T-cell (primary cell): Measurements from ENCODE around the gene RIC8B. TPM values are rescaled to one million over a fixed set of nuclear protein-coding genes. Genes with fewer than 3 reads are reported as not detected.

Source experiments
- ATAC-seq, 4 experiments: fragments of 200-7000 bp in 3 of 4; fragments of 150-1000 bp in 1 of 4; cut with Tn5 transposase; replicated peaks in 1 of 4; 1 replicate in 3 of 4; 2 replicates in 1 of 4; pipeline ENCODE4 v1.10.0; 2021; ENCODE audit warnings: moderate library complexity in 3 of 4, mild to moderate bottlenecking in 2 of 4, moderate number of reproducible peaks in 1 of 4
- CTCF ChIA-PET, 2 donors: fragments of 300-600 bp; sonication (Branson Sonifier 250); formaldehyde crosslinking; loops; one replicate each; lab custom pipeline; 2022; ENCODE audit warnings: antibody characterized with exemption in 2 of 2; lab: Charles Lee
- POLR2A ChIA-PET, 2 donors: fragments of 300-600 bp; sonication (Branson Sonifier 250); formaldehyde crosslinking; loops; one replicate each; lab custom pipeline; 2022; ENCODE audit warnings: antibody characterized with exemption in 2 of 2; lab: Charles Lee
- DNase-seq, 35 experiments: peaks; one replicate each; pipeline versions ENCODE4 v3.0.0 to v3.0.0-alpha.2; 2013 to 2023
- H3K27ac ChIP-seq: one replicate; pipeline ENCODE4 v1.5.1; 2013; ENCODE audit warnings: low read length
- H3K27me3 ChIP-seq, 2 experiments: replicated peaks in 1 of 2; 1 replicate in 1 of 2; 2 replicates in 1 of 2; pipeline versions ENCODE4 v1.6.1 to v1.7.0; 2013; ENCODE audit warnings: low read length in 1 of 2, mixed read lengths in 1 of 2; ENCODE audit not compliant: control insufficient read depth in 2 of 2, insufficient read depth in 2 of 2; ENCODE audit errors: extremely low read depth in 1 of 2
- H3K36me3 ChIP-seq, 2 donors: 1 replicate in 1 of 2; 2 replicates in 1 of 2; pipeline versions ENCODE4 v1.6.1 to v1.7.0; 2013; ENCODE audit warnings: low read length in 1 of 2; ENCODE audit not compliant: control insufficient read depth in 2 of 2, insufficient read depth in 1 of 2; ENCODE audit errors: extremely low read depth in 1 of 2
- H3K4me1 ChIP-seq, 2 experiments: 1 replicate in 1 of 2; 2 replicates in 1 of 2; pipeline versions ENCODE4 v1.6.1 to v1.7.0; 2013; ENCODE audit warnings: low read length in 2 of 2, mixed read lengths in 1 of 2; ENCODE audit not compliant: insufficient read depth in 2 of 2, control insufficient read depth in 1 of 2; ENCODE audit errors: extremely low read depth in 1 of 2
- H3K4me3 ChIP-seq, 2 donors: 1 replicate in 1 of 2; 2 replicates in 1 of 2; pipeline versions ENCODE4 v1.5.1 to v1.7.0; 2013; ENCODE audit warnings: mild to moderate bottlenecking in 2 of 2, low read length in 1 of 2, moderate library complexity in 1 of 2; ENCODE audit not compliant: control insufficient read depth in 1 of 2; ENCODE audit errors: extremely low read depth in 1 of 2
- H3K9me3 ChIP-seq: 2 replicates; pipeline ENCODE4 v1.7.0; 2013
- H3K27ac Mint-ChIP-seq, 2 donors: one replicate each; pipeline ENCODE4 v1.8.0; 2020 to 2021; ENCODE audit warnings: mild to moderate bottlenecking in 2 of 2, mixed read lengths in 2 of 2
- H3K27me3 Mint-ChIP-seq, 2 donors: one replicate each; pipeline ENCODE4 v1.8.0; 2021 to 2022; ENCODE audit warnings: mixed read lengths in 2 of 2
- H3K36me3 Mint-ChIP-seq: one replicate; pipeline ENCODE4 v1.8.0; 2021; ENCODE audit warnings: mixed read lengths
- H3K4me1 Mint-ChIP-seq, 3 donors: one replicate each; pipeline ENCODE4 v1.8.0; 2020 to 2022; ENCODE audit warnings: mixed read lengths in 3 of 3, mild to moderate bottlenecking in 1 of 3
- H3K4me3 Mint-ChIP-seq, 3 donors: one replicate each; pipeline ENCODE4 v1.8.0; 2020 to 2022; ENCODE audit warnings: mild to moderate bottlenecking in 3 of 3, mixed read lengths in 3 of 3, moderate library complexity in 3 of 3
- H3K9me3 Mint-ChIP-seq, 3 donors: one replicate each; pipeline ENCODE4 v1.8.0; 2020 to 2022; ENCODE audit warnings: mixed read lengths in 3 of 3
- WGBS: methylation state at CpG from one replicate; pipeline ENCODE4 v1.1.5; 2013; ENCODE audit warnings: missing lambda C conversion rate; ENCODE audit not compliant: insufficient coverage; 5-methylcytosine and 5-hydroxymethylcytosine counted together
- total RNA-seq, 35 experiments: library from RNA in 6 of 35; stranded (reverse) in 6 of 35; fragments of 120-200 nt in 1 of 35; gene quantifications; one replicate each; pipeline versions ENCODE4 v1.2.1 to v1.2.4 and lab custom pipeline; 2013 to 2026

Gene RIC8B
- total RNA-seq, 5 donors from 2014 or later (not counting 1 experiment from before 2014, with no cell fraction given), result 12.9 to 16.7 (median 13.9) TPM

DNA sequence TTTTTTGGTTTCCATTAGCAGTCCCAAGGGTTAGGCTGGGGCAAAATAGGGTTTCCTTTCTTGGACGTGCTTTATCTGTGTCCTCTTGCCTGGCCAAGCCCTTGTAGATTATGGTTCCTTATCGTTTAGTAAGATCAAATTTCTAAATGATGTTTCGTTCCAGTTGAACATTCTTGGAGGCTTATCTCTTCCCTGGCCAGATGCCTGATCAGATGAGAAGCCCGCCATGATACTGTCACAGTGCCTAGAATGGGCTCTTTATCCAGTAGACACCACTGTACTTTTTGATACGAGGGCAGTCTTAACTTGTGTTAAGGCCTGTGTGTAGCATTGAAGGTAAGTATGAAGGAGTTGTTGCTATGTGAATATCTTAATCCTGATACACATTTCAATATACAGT is 105.1 kb downstream of the RIC8B start:
- WGBS, result 100% methylated on average over 3 of the region's 5 CpGs
- Mint-ChIP-seq H3K27me3 (no peaks in the 10 kb centered on the region), H3K9me3 (no peaks in the 10 kb centered on the region), H3K27ac (no peak overlapping the region), H3K4me1 (no peaks in the 10 kb centered on the region), H3K36me3 (peaks cover 57% of the 10 kb centered on the region), H3K4me3 (no peak overlapping the region)
- ATAC-seq, result no peak
- Histone ChIP-seq H3K27me3 (no peaks in the 10 kb centered on the region), H3K9me3 (no peaks in the 10 kb centered on the region), H3K4me3 (no peak overlapping the region), H3K4me1 (no peaks in the 10 kb centered on the region), H3K36me3 (peaks cover 0 to 28% of the 10 kb centered on the region in 2 donors), H3K27ac (no peak overlapping the region)
- CTCF ChIA-PET, result no interaction called here
- no peak for DNase-seq
- POLR2A ChIA-PET, result no interaction called here

DNA sequence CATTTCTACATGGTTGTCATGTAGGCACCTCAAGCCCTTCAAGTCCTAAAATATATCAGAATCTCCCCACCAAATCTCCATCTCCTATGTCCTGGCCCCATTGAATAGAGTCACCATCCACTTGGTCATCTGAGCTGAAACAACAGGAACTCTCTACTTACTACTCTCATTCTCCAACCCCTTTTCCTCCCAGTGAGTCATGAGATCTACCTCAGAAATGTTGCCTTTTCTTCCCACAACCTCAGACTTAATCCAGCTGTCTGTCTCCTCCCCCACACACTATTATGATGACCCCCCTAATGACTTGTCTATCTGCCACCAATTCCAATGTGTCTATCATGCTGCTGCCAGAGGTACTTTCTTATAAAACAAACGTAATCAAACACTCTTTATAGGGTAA is 108.9 kb downstream of the RIC8B start:
- Histone ChIP-seq H3K27ac (no peak overlapping the region), H3K27me3 (no peaks in the 10 kb centered on the region), H3K4me1 (no peaks in the 10 kb centered on the region), H3K36me3 (peaks cover 0 to 52% of the 10 kb centered on the region in 2 donors), H3K9me3 (no peaks in the 10 kb centered on the region), H3K4me3 (no peak overlapping the region)
- ChIA-PET CTCF (interaction anchor here in 1 of 2 donors (0.7 kb wide), 1 partner anchor 11 kb away, joined by 3 read pairs; no protein-coding TSS in a partner anchor), POLR2A (no interaction called here)
- H3K27ac Mint-ChIP-seq, result no peak overlapping the region
- 100% methylated on average over 1 of the region's 1 CpG for WGBS
- no peaks in the 10 kb centered on the region for H3K9me3 Mint-ChIP-seq
- DNase-seq (no peak), ATAC-seq (no peak)
- H3K4me1 Mint-ChIP-seq, result no peaks in the 10 kb centered on the region
- peaks cover 60% of the 10 kb centered on the region for H3K36me3 Mint-ChIP-seq
- no peaks in the 10 kb centered on the region for H3K27me3 Mint-ChIP-seq
- no peak overlapping the region for H3K4me3 Mint-ChIP-seq

DNA sequence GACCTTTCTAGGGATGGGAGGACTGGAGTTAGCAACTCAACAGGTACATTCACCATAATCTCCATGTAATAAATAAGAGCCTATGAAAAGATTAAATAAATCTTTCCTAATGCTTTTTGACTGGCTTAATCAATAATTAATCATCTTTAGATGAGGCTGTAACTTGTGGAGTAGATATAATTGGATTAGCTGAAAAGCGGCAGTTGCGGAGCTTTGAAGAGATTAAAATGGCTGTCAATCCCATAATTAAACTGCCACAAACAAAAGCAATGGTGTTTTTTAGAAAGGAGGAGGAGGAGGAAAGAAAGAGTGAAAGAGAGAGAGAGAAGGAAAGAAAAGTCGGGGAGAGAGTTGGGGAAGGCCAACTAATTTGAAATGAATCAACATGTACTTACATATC is 110.5 kb downstream of the RIC8B start:
- DNase-seq (no peak), ATAC-seq (no peak)
- no peaks in the 10 kb centered on the region for H3K4me1 Mint-ChIP-seq
- Histone ChIP-seq H3K9me3 (no peaks in the 10 kb centered on the region), H3K4me1 (no peaks in the 10 kb centered on the region), H3K36me3 (peaks cover 0 to 54% of the 10 kb centered on the region in 2 donors), H3K4me3 (no peak overlapping the region), H3K27ac (no peak overlapping the region), H3K27me3 (no peaks in the 10 kb centered on the region)
- CTCF ChIA-PET, result interaction anchor here (0.5 to 1.0 kb wide), 3 partner anchors 12 to 497 kb away, joined by 3 to 8 read pairs (median 3); no protein-coding TSS in a partner anchor
- H3K4me3 Mint-ChIP-seq, result no peak overlapping the region
- H3K27ac Mint-ChIP-seq, result no peak overlapping the region
- POLR2A ChIA-PET, result interaction anchor here (0.6 to 0.7 kb wide), 2 partner anchors 44 to 447 kb away, joined by 4 to 10 read pairs; no protein-coding TSS in a partner anchor
- no CpG with 5 or more reads among the region's 3 CpGs for WGBS
- H3K9me3 Mint-ChIP-seq, result no peaks in the 10 kb centered on the region
- H3K36me3 Mint-ChIP-seq, result peaks cover 48% of the 10 kb centered on the region
- H3K27me3 Mint-ChIP-seq, result no peaks in the 10 kb centered on the region

DNA sequence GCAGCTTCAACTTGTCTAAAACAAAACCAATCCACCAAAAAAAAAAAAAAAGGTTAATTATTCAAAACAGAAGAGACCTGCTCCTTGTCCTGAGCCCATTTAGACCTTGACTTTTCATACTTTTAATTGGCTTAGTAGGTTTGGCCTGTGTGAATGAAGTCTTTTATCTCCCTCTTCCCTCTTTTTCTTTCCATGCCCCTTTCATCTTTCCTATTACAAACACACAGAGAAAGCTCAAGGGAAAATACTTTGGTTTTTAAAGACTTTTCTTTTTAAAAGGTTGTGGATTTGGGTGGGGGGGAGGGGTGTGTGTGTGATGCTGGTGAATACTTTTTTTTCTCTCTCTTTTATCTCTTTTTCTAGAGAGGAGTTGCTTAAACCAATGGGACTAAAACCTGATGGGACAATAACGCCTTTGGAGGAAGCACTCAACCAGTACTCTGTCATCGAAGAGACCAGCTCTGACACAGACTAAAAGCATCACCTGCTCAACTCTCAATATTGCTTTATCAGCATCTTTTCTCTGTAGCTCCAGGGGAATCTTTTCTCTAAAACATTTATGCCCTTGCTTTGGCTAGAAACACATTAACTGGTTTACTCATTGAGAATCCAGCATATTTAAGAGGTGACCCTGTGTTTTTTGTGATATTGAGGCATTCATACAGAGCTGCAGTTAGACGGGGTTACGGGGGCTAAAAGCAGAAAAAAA is 111.2 kb downstream of the RIC8B start:
- Mint-ChIP-seq H3K36me3 (peaks cover 48% of the 10 kb centered on the region), H3K9me3 (no peaks in the 10 kb centered on the region), H3K27me3 (no peaks in the 10 kb centered on the region), H3K4me1 (no peaks in the 10 kb centered on the region), H3K4me3 (no peak overlapping the region), H3K27ac (no peak overlapping the region)
- 93% methylated on average over 2 of the region's 4 CpGs for WGBS
- Histone ChIP-seq H3K27me3 (no peaks in the 10 kb centered on the region), H3K4me1 (no peaks in the 10 kb centered on the region), H3K9me3 (no peaks in the 10 kb centered on the region), H3K4me3 (no peak overlapping the region), H3K36me3 (peaks cover 0 to 54% of the 10 kb centered on the region in 2 donors), H3K27ac (no peak overlapping the region)
- ATAC-seq, result no peak
- ChIA-PET CTCF (interaction anchor here in 1 of 2 donors (0.6 kb wide), 1 partner anchor 156 kb away, joined by 8 read pairs; no protein-coding TSS in a partner anchor), POLR2A (interaction anchor here (0.6 to 0.7 kb wide), 3 partner anchors 44 to 448 kb away, joined by 4 to 10 read pairs (median 7); no protein-coding TSS in a partner anchor)
- no peak for DNase-seq

DNA sequence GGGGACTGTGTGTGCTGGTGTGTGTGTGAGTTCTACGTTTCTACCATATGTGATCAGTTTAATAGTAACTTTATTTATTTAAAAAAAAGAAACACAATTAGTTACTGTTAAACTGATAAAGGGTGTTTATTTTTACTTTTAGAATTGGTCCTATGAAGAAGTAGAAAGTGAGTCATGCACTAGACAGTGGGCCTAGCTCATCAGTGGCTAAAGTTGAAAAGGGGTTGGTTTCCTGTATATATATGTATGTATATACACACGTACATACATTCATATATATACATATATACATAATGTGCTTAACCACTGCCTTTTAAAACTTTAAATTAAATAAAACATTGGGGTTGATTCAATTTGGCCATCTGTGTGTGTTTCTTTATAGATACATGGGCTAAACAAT is 112.5 kb downstream of the RIC8B start:
- POLR2A ChIA-PET, result interaction anchor here in 1 of 2 donors (0.6 kb wide), 1 partner anchor 8 kb away, joined by 3 read pairs; no protein-coding TSS in a partner anchor
- Histone ChIP-seq H3K4me1 (no peaks in the 10 kb centered on the region), H3K9me3 (no peaks in the 10 kb centered on the region), H3K36me3 (peaks cover 0 to 45% of the 10 kb centered on the region in 2 donors), H3K4me3 (no peak overlapping the region), H3K27ac (no peak overlapping the region), H3K27me3 (no peaks in the 10 kb centered on the region)
- no peak for DNase-seq
- ATAC-seq, result no peak
- peaks cover 39% of the 10 kb centered on the region for H3K36me3 Mint-ChIP-seq
- no CpG with 5 or more reads among the region's 2 CpGs for WGBS
- no peak overlapping the region for H3K4me3 Mint-ChIP-seq
- H3K27ac Mint-ChIP-seq, result no peak overlapping the region
- H3K9me3 Mint-ChIP-seq, result no peaks in the 10 kb centered on the region
- H3K4me1 Mint-ChIP-seq, result no peaks in the 10 kb centered on the region
- H3K27me3 Mint-ChIP-seq, result no peaks in the 10 kb centered on the region
- CTCF ChIA-PET, result interaction anchor here in 1 of 2 donors (0.7 kb wide), 1 partner anchor 1019 kb away, joined by 3 read pairs; no protein-coding TSS in a partner anchor

DNA sequence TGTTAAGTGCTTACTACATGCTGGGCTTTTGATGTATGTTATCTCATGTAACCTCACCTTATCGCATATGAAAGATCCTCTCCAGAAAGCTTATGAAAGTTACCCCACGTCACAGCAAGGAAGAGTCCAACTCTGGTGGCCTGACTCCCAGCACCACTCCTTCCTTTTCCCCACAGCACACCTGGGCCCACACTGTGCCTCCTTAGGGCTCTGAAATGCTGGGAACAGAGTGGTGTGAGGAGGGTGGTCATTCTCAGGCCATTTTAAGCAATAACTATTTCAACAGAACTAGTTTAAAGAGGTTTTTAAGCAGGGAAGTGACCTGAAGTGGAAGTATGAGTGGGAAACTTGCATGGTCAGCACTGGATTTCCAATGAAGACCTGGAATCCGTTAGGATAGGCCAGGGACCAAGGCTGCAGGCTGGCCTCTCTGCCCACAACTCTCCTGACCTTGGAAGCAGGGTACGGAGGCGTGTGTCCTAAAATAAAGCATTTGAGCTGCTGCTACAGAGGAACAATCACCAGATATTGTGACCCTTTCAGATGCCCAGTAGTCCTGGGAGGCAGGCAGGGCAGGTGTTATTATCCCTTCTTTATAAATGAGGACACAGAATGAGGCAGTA is 114.0 kb downstream of the RIC8B start:
- Mint-ChIP-seq H3K27ac (no peak overlapping the region), H3K27me3 (no peaks in the 10 kb centered on the region), H3K4me3 (no peak overlapping the region), H3K4me1 (no peaks in the 10 kb centered on the region), H3K9me3 (no peaks in the 10 kb centered on the region), H3K36me3 (peaks cover 29% of the 10 kb centered on the region)
- POLR2A ChIA-PET, result interaction anchor here in 1 of 2 donors (0.5 kb wide), 1 partner anchor 266 kb away, joined by 4 read pairs; no protein-coding TSS in a partner anchor
- WGBS, result 100% methylated on average over 3 of the region's 5 CpGs
- ATAC-seq, result no peak
- DNase-seq, result no peak
- Histone ChIP-seq H3K27me3 (no peaks in the 10 kb centered on the region), H3K27ac (no peak overlapping the region), H3K9me3 (no peaks in the 10 kb centered on the region), H3K36me3 (peaks cover 0 to 33% of the 10 kb centered on the region in 2 donors), H3K4me1 (no peaks in the 10 kb centered on the region), H3K4me3 (no peak overlapping the region)
- CTCF ChIA-PET, result no interaction called here
